ENCODE data around the gene SHROOM3. TPM values are rescaled to one million over a fixed set of nuclear protein-coding genes. Genes with fewer than 3 reads are reported as not detected.

SHROOM3 gene
- total and polyA plus RNA-seq, 2 experiments from 2014 or later = 11.3 to 73.5 TPM

DNA sequence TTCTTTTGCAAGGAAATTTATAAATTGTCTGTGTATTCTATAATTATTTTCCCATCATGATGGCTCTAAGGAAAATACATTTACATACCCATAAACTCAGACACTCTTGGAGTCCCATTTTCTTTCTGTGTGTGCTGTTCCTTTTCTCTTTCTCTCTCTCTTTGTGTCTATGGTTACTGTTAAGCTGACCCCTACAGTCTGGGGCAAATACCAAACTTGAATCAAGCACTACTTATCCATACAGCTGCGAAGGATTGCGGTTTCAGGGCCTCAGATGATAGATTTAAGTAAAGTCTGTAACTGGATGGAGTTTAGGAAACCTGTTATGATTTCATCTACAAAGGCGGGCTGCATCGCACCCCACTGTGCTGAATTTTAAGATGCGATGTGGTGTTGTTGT is 150.2 kb downstream of the SHROOM3 start:
- Mint-ChIP-seq H3K9me3 (no peaks in the 10 kb centered on the region), H3K4me1 (peaks cover 55% of the 10 kb centered on the region), H3K4me3 (peak overlapping the region; percentile 76), H3K27ac (no peak overlapping the region), H3K36me3 (ENCODE audit: low read depth) (no peaks in the 10 kb centered on the region), H3K27me3 (ENCODE audit: insufficient read depth, low read depth, poor library complexity) (no peaks in the 10 kb centered on the region)
- no peaks in the 10 kb centered on the region for H3K9me2 ChIP-seq (ENCODE audit: insufficient read depth)
- no peaks in the 10 kb centered on the region for H3K36me3 ChIP-seq (ENCODE audit: insufficient read depth)
- H2AFZ ChIP-seq = no peak overlapping the region
- no peaks in the 10 kb centered on the region for H3K27me3 ChIP-seq (ENCODE audit: insufficient read depth)
- peak overlapping the region; percentile 46 for H3K4me3 ChIP-seq
- H3F3A ChIP-seq (replicated peaks; ENCODE audit: low read depth) = peaks cover 4% of the 10 kb centered on the region; the same call in 1 of the 2 replicates
- no peak for TF ChIP-seq ETS1 (IDR thresholded peaks at IDR 0.05)
- no peak overlapping the region for H3K27ac ChIP-seq (ENCODE audit: low read depth)
- peak; percentile 40 for DNase-seq (ENCODE audit: low spot score)
- H3K4me2 ChIP-seq = peak overlapping the region; percentile 72
- peaks cover 43% of the 10 kb centered on the region for H3K4me1 ChIP-seq (ENCODE audit: insufficient read depth)
- ATAC-seq = peak; percentile 16
- no peaks in the 10 kb centered on the region for H3K79me2 ChIP-seq (replicated peaks; ENCODE audit: insufficient read depth)
- H4K20me1 ChIP-seq (replicated peaks; ENCODE audit: insufficient read depth) = no peaks in the 10 kb centered on the region

GRCh38 chr4:76585897-76586360 is 150.9 kb downstream of the SHROOM3 start:
- peak overlapping the region; percentile 88 for H3K27ac Mint-ChIP-seq
- H3K9me3 Mint-ChIP-seq = no peaks in the 10 kb centered on the region
- H3K27ac ChIP-seq (ENCODE audit: low read depth) = 0 out of 2 replicates have a peak overlapping the region, but pooled peaks have one; percentile 18
- H3K27me3 ChIP-seq (ENCODE audit: insufficient read depth) = no peaks in the 10 kb centered on the region
- peak; percentile 96 for DNase-seq (ENCODE audit: low spot score)
- peak overlapping the region; percentile 46 for H3K4me3 ChIP-seq
- H4K20me1 ChIP-seq (replicated peaks; ENCODE audit: insufficient read depth) = no peaks in the 10 kb centered on the region
- no peaks in the 10 kb centered on the region for H3K9me2 ChIP-seq (ENCODE audit: insufficient read depth)
- peaks cover 61% of the 10 kb centered on the region for H3K4me1 Mint-ChIP-seq
- no peaks in the 10 kb centered on the region for H3K36me3 Mint-ChIP-seq (ENCODE audit: low read depth)
- no peaks in the 10 kb centered on the region for H3K27me3 Mint-ChIP-seq (ENCODE audit: insufficient read depth, low read depth, poor library complexity)
- H3K4me2 ChIP-seq = peak overlapping the region; percentile 72
- TF ChIP-seq CREB1 (CRISPR knock-in tag; IDR thresholded peaks at IDR 0.05; ENCODE audit: low read depth) (no peak; the same call in 1 of the 2 replicates), ZNF114 (CRISPR knock-in tag; IDR thresholded peaks at IDR 0.05) (no peak), EZH2 (IDR thresholded peaks at IDR 0.05; ENCODE audit: low read depth, unreplicated experiment) (no peak), CTCF (conservative IDR thresholded peaks at IDR 0.05; ENCODE audit: low read depth in 2 of 2) (peak in 1 of 2 experiments; percentile 46; a peak in 2 of 4 replicates), EZH2phosphoT487 (IDR thresholded peaks at IDR 0.05; ENCODE audit: unreplicated experiment) (no peak), POLR2AphosphoS5 (IDR thresholded peaks at IDR 0.05; ENCODE audit: low read depth) (peak; percentile 62), ETS1 (IDR thresholded peaks at IDR 0.05) (no peak)
- TF ChIP-seq, protein P1, sequence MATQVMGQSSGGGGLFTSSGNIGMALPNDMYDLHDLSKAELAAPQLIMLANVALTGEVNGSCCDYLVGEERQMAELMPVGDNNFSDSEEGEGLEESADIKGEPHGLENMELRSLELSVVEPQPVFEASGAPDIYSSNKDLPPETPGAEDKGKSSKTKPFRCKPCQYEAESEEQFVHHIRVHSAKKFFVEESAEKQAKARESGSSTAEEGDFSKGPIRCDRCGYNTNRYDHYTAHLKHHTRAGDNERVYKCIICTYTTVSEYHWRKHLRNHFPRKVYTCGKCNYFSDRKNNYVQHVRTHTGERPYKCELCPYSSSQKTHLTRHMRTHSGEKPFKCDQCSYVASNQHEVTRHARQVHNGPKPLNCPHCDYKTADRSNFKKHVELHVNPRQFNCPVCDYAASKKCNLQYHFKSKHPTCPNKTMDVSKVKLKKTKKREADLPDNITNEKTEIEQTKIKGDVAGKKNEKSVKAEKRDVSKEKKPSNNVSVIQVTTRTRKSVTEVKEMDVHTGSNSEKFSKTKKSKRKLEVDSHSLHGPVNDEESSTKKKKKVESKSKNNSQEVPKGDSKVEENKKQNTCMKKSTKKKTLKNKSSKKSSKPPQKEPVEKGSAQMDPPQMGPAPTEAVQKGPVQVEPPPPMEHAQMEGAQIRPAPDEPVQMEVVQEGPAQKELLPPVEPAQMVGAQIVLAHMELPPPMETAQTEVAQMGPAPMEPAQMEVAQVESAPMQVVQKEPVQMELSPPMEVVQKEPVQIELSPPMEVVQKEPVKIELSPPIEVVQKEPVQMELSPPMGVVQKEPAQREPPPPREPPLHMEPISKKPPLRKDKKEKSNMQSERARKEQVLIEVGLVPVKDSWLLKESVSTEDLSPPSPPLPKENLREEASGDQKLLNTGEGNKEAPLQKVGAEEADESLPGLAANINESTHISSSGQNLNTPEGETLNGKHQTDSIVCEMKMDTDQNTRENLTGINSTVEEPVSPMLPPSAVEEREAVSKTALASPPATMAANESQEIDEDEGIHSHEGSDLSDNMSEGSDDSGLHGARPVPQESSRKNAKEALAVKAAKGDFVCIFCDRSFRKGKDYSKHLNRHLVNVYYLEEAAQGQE (IDR thresholded peaks at IDR 0.05; ENCODE audit: unreplicated experiment) = no peak
- ATAC-seq = peak; percentile 87
- H3K79me2 ChIP-seq (replicated peaks; ENCODE audit: insufficient read depth) = no peaks in the 10 kb centered on the region
- no peaks in the 10 kb centered on the region for H3K36me3 ChIP-seq (ENCODE audit: insufficient read depth)
- H3K4me3 Mint-ChIP-seq = peak overlapping the region; percentile 76
- peaks cover 4% of the 10 kb centered on the region; the same call in 1 of the 2 replicates for H3F3A ChIP-seq (replicated peaks; ENCODE audit: low read depth)
- peak overlapping the region; percentile 4; the same call in 1 of the 2 replicates for H2AFZ ChIP-seq
- H3K4me1 ChIP-seq (ENCODE audit: insufficient read depth) = peaks cover 46% of the 10 kb centered on the region

All from GM23338 (cell line).